NB4 (cell line): Measurements from ENCODE around the gene VAV3.

Source experiments
- MAX ChIP-seq: IDR thresholded peaks from 2 replicates; pipeline ENCODE4 v1.6.1; 2011; ENCODE audit warnings: low read depth, low read length
- MYC ChIP-seq: IDR thresholded peaks from 2 replicates; pipeline ENCODE4 v1.6.1; 2011; ENCODE audit warnings: low read depth, low read length
- POLR2A ChIP-seq: IDR thresholded peaks from 2 replicates; pipeline ENCODE4 v1.6.1; 2011; ENCODE audit warnings: mild to moderate bottlenecking; ENCODE audit not compliant: insufficient read length; ENCODE audit errors: extremely low read depth
- TF ChIP-seq, protein P1 (sequence below): IDR thresholded peaks from one replicate; pipeline ENCODE4 v1.5.1; 2012; ENCODE audit warnings: low read depth, low read length

DNA sequence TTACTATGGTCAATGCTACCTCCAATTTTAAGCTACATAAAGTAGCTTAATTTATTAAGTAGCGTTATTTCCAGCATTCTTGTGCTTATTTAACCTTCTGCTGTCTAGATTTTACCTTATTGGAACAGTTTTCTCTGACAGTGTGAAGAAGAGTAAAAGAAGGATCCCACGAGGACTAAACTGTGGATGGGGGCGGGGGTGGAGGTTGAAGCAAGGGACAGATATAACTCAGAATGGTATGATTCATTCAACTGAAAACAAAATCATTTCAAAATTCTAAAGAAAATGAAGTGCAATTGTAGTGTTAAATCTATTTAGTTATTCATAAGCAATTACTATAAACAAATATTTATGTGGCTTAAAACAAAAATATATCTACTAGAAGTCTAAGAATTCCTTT, 11.5 kb upstream of the VAV3 start:
- TF ChIP-seq, protein P1, sequence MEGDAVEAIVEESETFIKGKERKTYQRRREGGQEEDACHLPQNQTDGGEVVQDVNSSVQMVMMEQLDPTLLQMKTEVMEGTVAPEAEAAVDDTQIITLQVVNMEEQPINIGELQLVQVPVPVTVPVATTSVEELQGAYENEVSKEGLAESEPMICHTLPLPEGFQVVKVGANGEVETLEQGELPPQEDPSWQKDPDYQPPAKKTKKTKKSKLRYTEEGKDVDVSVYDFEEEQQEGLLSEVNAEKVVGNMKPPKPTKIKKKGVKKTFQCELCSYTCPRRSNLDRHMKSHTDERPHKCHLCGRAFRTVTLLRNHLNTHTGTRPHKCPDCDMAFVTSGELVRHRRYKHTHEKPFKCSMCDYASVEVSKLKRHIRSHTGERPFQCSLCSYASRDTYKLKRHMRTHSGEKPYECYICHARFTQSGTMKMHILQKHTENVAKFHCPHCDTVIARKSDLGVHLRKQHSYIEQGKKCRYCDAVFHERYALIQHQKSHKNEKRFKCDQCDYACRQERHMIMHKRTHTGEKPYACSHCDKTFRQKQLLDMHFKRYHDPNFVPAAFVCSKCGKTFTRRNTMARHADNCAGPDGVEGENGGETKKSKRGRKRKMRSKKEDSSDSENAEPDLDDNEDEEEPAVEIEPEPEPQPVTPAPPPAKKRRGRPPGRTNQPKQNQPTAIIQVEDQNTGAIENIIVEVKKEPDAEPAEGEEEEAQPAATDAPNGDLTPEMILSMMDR = no peak
- TF ChIP-seq POLR2A (no peak), MYC (no peak), MAX (no peak)
